Measurements from ENCODE around the gene RNF114. TPM values are rescaled to one million over a fixed set of nuclear protein-coding genes. Genes with fewer than 3 reads are reported as not detected.

RNF114 gene
- polyA plus RNA-seq, 1 donor from 2014 or later: 109 TPM

DNA sequence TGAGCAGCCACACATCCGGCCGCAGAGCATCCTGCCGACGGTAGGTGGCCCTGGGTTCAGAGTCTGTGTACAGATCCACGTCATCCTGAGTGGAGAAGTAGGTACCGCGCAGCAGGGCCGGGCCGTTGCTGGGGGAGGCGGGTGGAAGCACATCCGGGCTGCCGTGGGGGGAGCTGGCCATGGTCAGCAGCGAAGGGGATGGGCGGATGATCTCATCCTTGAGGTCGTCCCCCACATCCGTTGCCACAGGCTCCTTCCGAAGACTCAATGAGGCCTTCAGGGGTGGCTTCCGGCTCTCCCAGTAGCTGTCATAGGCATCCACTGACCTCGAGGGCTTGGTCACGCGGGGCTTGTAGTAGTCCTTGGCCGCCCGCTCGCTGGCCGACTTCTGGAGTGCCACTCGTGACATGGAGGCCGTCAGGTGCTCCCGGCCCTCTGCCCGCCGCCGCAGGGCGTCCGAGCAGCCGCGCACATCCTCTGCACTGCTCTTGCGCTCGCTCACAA is 30.0 kb upstream of the RNF114 start:
- Histone ChIP-seq H3K79me2 (replicated peaks; ENCODE audit: insufficient read depth, low read length) (no peaks in the 10 kb centered on the region), H3K9me3 (ENCODE audit: low read length) (no peaks in the 10 kb centered on the region), H3K27me3 (ENCODE audit: insufficient read depth, low read depth, low read length) (no peaks in the 10 kb centered on the region), H3F3A (ENCODE audit: insufficient read depth, low read length, poor library complexity, severe bottlenecking) (no peaks in the 10 kb centered on the region), H4K20me1 (ENCODE audit: insufficient read depth) (no peaks in the 10 kb centered on the region), H3K9me2 (ENCODE audit: insufficient read depth, low read length) (no peaks in the 10 kb centered on the region), H3K36me3 (ENCODE audit: insufficient read depth, low read length) (no peaks in the 10 kb centered on the region), H3K4me2 (ENCODE audit: low read length) (no peak overlapping the region), H3K9ac (ENCODE audit: low read length) (no peak overlapping the region), H3K27ac (ENCODE audit: low read length) (no peak overlapping the region), H3K4me3 (ENCODE audit: low read length) (no peak overlapping the region), H2AFZ (ENCODE audit: low read depth, low read length) (no peak overlapping the region)
- TF ChIP-seq, protein P1, sequence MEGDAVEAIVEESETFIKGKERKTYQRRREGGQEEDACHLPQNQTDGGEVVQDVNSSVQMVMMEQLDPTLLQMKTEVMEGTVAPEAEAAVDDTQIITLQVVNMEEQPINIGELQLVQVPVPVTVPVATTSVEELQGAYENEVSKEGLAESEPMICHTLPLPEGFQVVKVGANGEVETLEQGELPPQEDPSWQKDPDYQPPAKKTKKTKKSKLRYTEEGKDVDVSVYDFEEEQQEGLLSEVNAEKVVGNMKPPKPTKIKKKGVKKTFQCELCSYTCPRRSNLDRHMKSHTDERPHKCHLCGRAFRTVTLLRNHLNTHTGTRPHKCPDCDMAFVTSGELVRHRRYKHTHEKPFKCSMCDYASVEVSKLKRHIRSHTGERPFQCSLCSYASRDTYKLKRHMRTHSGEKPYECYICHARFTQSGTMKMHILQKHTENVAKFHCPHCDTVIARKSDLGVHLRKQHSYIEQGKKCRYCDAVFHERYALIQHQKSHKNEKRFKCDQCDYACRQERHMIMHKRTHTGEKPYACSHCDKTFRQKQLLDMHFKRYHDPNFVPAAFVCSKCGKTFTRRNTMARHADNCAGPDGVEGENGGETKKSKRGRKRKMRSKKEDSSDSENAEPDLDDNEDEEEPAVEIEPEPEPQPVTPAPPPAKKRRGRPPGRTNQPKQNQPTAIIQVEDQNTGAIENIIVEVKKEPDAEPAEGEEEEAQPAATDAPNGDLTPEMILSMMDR (IDR thresholded peaks at IDR 0.05; ENCODE audit: poor library complexity, severe bottlenecking): no peak
- TF ChIP-seq REST (IDR thresholded peaks at IDR 0.05; ENCODE audit: borderline replicate concordance): no peak
- no peak for TF ChIP-seq SMC3 (conservative IDR thresholded peaks at IDR 0.05; ENCODE audit: poor library complexity)
- no peak for TF ChIP-seq TAF1 (IDR thresholded peaks at IDR 0.05; ENCODE audit: low read depth)
- TF ChIP-seq EZH2 (IDR thresholded peaks at IDR 0.05; ENCODE audit: borderline replicate concordance, insufficient read depth, low read length, poor library complexity, severe bottlenecking): no peak
- no peak for TF ChIP-seq MXI1 (conservative IDR thresholded peaks at IDR 0.05; ENCODE audit: poor library complexity, severe bottlenecking)
- no peak for TF ChIP-seq RAD21 (conservative IDR thresholded peaks at IDR 0.05)
- TF ChIP-seq POLR2AphosphoS5 (IDR thresholded peaks at IDR 0.05): no peak

GRCh38 chr20:49906615-49907154 is 29.5 kb upstream of the RNF114 start:
- no peak for TF ChIP-seq TAF1 (IDR thresholded peaks at IDR 0.05; ENCODE audit: low read depth)
- no peak for TF ChIP-seq EZH2 (IDR thresholded peaks at IDR 0.05; ENCODE audit: borderline replicate concordance, insufficient read depth, low read length, poor library complexity, severe bottlenecking)
- TF ChIP-seq REST (IDR thresholded peaks at IDR 0.05; ENCODE audit: borderline replicate concordance): no peak
- TF ChIP-seq POLR2AphosphoS5 (IDR thresholded peaks at IDR 0.05): no peak
- TF ChIP-seq SMC3 (conservative IDR thresholded peaks at IDR 0.05; ENCODE audit: poor library complexity): no peak
- TF ChIP-seq RAD21 (conservative IDR thresholded peaks at IDR 0.05): no peak
- TF ChIP-seq MXI1 (conservative IDR thresholded peaks at IDR 0.05; ENCODE audit: poor library complexity, severe bottlenecking): no peak
- TF ChIP-seq, protein P1 (IDR thresholded peaks at IDR 0.05; ENCODE audit: poor library complexity, severe bottlenecking): no peak
- no peak for TF ChIP-seq EP300 (conservative IDR thresholded peaks at IDR 0.05; ENCODE audit: poor library complexity, severe bottlenecking)
- Histone ChIP-seq H4K20me1 (ENCODE audit: insufficient read depth) (no peaks in the 10 kb centered on the region), H3K9me2 (ENCODE audit: insufficient read depth, low read length) (no peaks in the 10 kb centered on the region), H3K27me3 (ENCODE audit: insufficient read depth, low read depth, low read length) (no peaks in the 10 kb centered on the region), H3K9me3 (ENCODE audit: low read length) (no peaks in the 10 kb centered on the region), H3K79me2 (replicated peaks; ENCODE audit: insufficient read depth, low read length) (peaks cover 2% of the 10 kb centered on the region), H3K9ac (ENCODE audit: low read length) (no peak overlapping the region), H3F3A (ENCODE audit: insufficient read depth, low read length, poor library complexity, severe bottlenecking) (no peaks in the 10 kb centered on the region), H3K27ac (ENCODE audit: low read length) (no peak overlapping the region), H3K36me3 (ENCODE audit: insufficient read depth, low read length) (no peaks in the 10 kb centered on the region), H3K4me2 (ENCODE audit: low read length) (no peak overlapping the region), H3K4me3 (ENCODE audit: low read length) (no peak overlapping the region), H2AFZ (ENCODE audit: low read depth, low read length) (no peak overlapping the region)
